Measurements from ENCODE around the gene C21orf91. TPM values are rescaled to one million over a fixed set of nuclear protein-coding genes. Genes with fewer than 3 reads are reported as not detected.

Gene C21orf91
- total and polyA plus RNA-seq, 2 experiments from 2014 or later, result 3.7 to 4.4 TPM

DNA sequence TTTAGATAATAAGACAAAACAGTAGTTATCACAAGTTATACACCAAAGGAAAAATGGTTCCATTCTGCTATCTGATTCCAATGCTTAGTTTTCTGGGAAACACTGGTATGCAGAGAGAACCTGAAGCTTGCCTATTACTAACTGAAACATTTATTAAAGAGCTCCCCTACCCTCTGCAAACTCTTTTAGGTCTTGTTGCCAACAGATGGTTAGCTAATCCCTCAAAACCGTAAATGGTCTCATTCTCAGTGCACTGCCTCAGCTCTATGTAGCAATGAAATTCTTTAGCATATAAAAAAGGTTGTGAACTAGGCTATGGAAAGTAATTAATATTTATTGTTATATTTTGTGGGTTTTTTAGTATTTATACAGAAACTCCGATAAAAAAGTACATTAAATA, 20.4 kb downstream of the C21orf91 start:
- DNase-seq, result no peak

DNA sequence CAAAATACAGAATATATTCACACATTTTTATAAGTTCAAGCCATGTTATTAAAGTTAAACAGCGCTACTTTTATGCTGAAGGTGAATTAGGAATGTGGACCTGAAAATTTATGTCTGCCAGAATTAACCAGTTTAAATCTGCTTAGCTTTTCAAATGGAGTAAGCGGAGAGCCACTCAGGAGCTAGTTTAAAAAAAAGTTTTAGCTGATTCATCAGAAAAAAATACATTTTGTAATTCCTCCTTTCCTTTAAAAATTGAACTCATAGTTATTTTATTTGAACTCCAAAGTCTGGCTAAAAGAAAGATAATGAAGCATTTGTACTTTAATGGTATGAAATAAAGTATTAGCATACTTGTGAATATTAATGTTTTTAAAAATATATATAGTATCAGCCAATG, 21.2 kb downstream of the C21orf91 start:
- H3K9me2 ChIP-seq (ENCODE audit: insufficient read depth), result no peaks in the 10 kb centered on the region
- H3K27ac ChIP-seq, result no peak overlapping the region
- H3K4me1 ChIP-seq (ENCODE audit: insufficient read depth), result no peaks in the 10 kb centered on the region
- H3K36me3 ChIP-seq (ENCODE audit: low read depth), result peaks cover under 1% of the 10 kb centered on the region; the same call in 1 of the 2 replicates
- no peaks in the 10 kb centered on the region for H3K9me3 ChIP-seq (ENCODE audit: low read depth)
- WGBS, 2 experiments (ENCODE audit: low coverage in 1 of 2, low lambda C conversion rate in 2 of 2, missing lambda C conversion rate in 2 of 2), result 98 to 99% methylated on average over 2 of the region's 2 CpGs
- no peak for DNase-seq
- H4K20me1 ChIP-seq (ENCODE audit: insufficient read depth), result no peaks in the 10 kb centered on the region
- H2AFZ ChIP-seq, result no peak overlapping the region
- in situ Hi-C loops (cut with MboI), result no loop called here
- no peak overlapping the region for H3K9ac ChIP-seq
- H3K79me2 ChIP-seq (ENCODE audit: insufficient read depth), result no peaks in the 10 kb centered on the region
- no peak for TF ChIP-seq EZH2 (IDR thresholded peaks at IDR 0.05; ENCODE audit: insufficient read depth, poor library complexity, severe bottlenecking)
- TF ChIP-seq EZH2phosphoT487 (IDR thresholded peaks at IDR 0.05; ENCODE audit: insufficient read depth, low read depth), result no peak
- no peak overlapping the region for H3K4me3 ChIP-seq
- no peaks in the 10 kb centered on the region for H3K27me3 ChIP-seq (replicated peaks; ENCODE audit: insufficient read depth)
- 0 out of 2 replicates have a peak, but pooled peaks cover 3% of the 10 kb centered on the region for H3F3A ChIP-seq (ENCODE audit: insufficient read depth)
- no peak overlapping the region for H3K4me2 ChIP-seq (ENCODE audit: unreplicated experiment)

More for the DNA sequence above, 20.4 kb downstream of the C21orf91 start:
- Histone ChIP-seq H3K9ac (no peak overlapping the region), H3K4me3 (no peak overlapping the region), H3K79me2 (ENCODE audit: insufficient read depth) (no peaks in the 10 kb centered on the region), H3K36me3 (ENCODE audit: low read depth) (no peaks in the 10 kb centered on the region), H3F3A (ENCODE audit: insufficient read depth) (0 out of 2 replicates have a peak, but pooled peaks cover 3% of the 10 kb centered on the region), H3K27me3 (replicated peaks; ENCODE audit: insufficient read depth) (no peaks in the 10 kb centered on the region), H3K9me3 (ENCODE audit: low read depth) (no peaks in the 10 kb centered on the region), H3K9me2 (ENCODE audit: insufficient read depth) (no peaks in the 10 kb centered on the region), H2AFZ (no peak overlapping the region), H4K20me1 (ENCODE audit: insufficient read depth) (no peaks in the 10 kb centered on the region), H3K4me1 (ENCODE audit: insufficient read depth) (no peaks in the 10 kb centered on the region), H3K4me2 (ENCODE audit: unreplicated experiment) (no peak overlapping the region), H3K27ac (no peak overlapping the region)
- WGBS, 2 experiments (ENCODE audit: low coverage in 1 of 2, low lambda C conversion rate in 2 of 2, missing lambda C conversion rate in 2 of 2), result 79 to 84% methylated on average over 2 of the region's 2 CpGs
- in situ Hi-C loops (cut with MboI), result no loop called here
- no peak for TF ChIP-seq EZH2 (IDR thresholded peaks at IDR 0.05; ENCODE audit: insufficient read depth, poor library complexity, severe bottlenecking)
- TF ChIP-seq EZH2phosphoT487 (IDR thresholded peaks at IDR 0.05; ENCODE audit: insufficient read depth, low read depth), result no peak

DNA sequence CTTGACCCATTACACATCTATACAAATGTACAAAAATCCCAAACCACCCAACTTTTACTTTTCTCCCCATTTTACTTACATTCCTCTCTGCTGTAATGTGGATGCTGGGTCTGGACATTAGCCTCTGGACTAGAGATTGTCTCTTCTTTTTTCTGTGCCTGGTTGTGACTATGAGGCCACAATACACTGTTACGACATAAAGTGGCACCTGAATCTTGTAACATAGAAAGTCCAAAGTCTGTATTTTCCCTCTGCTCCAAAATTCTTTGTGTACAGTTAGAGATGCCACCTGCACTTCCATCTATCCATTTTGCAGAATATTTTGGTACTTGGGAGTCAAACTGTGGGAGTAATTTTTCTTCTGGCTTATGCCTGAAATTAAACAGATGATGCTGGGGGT, 22.7 kb downstream of the C21orf91 start:
- Histone ChIP-seq H3K4me3 (no peak overlapping the region), H3K36me3 (ENCODE audit: low read depth) (peaks cover 10% of the 10 kb centered on the region; the same call in 1 of the 2 replicates), H3K9ac (no peak overlapping the region), H3K27ac (no peak overlapping the region), H4K20me1 (ENCODE audit: insufficient read depth) (no peaks in the 10 kb centered on the region), H2AFZ (no peak overlapping the region), H3K9me3 (ENCODE audit: low read depth) (no peaks in the 10 kb centered on the region), H3K4me2 (ENCODE audit: unreplicated experiment) (no peak overlapping the region), H3K4me1 (ENCODE audit: insufficient read depth) (no peaks in the 10 kb centered on the region), H3K79me2 (ENCODE audit: insufficient read depth) (no peaks in the 10 kb centered on the region), H3F3A (ENCODE audit: insufficient read depth) (no peaks in the 10 kb centered on the region), H3K27me3 (replicated peaks; ENCODE audit: insufficient read depth) (no peaks in the 10 kb centered on the region), H3K9me2 (ENCODE audit: insufficient read depth) (no peaks in the 10 kb centered on the region)
- 94% methylated on average over 1 of the region's 1 CpG for WGBS, 2 experiments (ENCODE audit: low coverage in 1 of 2, low lambda C conversion rate in 2 of 2, missing lambda C conversion rate in 2 of 2)
- in situ Hi-C loops (cut with MboI), result no loop called here
- DNase-seq, result no peak
- TF ChIP-seq EZH2 (IDR thresholded peaks at IDR 0.05; ENCODE audit: insufficient read depth, poor library complexity, severe bottlenecking) (no peak), EZH2phosphoT487 (IDR thresholded peaks at IDR 0.05; ENCODE audit: insufficient read depth, low read depth) (no peak)

DNA sequence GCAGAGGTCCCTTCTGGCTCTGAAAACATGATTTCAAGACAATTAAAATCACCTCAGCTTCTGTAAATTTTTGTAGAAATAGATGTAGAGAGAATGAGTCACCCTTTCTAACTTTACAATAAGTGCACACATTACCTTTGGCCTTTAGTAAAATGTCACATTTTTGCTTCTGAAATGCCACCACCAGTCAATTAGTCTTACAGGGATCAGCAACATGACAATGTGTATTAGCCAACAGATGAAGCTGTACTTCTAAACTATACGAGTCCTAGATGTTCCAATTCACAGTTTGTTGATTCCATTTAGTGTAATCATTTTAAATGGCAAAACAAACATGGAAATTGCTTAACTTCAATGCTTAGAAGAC, 23.1 kb downstream of the C21orf91 start:
- Histone ChIP-seq H3K27ac (no peak overlapping the region), H3K79me2 (ENCODE audit: insufficient read depth) (no peaks in the 10 kb centered on the region), H3K4me2 (ENCODE audit: unreplicated experiment) (no peak overlapping the region), H4K20me1 (ENCODE audit: insufficient read depth) (no peaks in the 10 kb centered on the region), H3K9me2 (ENCODE audit: insufficient read depth) (no peaks in the 10 kb centered on the region), H3K9ac (no peak overlapping the region), H2AFZ (no peak overlapping the region), H3K4me3 (no peak overlapping the region), H3K4me1 (ENCODE audit: insufficient read depth) (no peaks in the 10 kb centered on the region), H3K9me3 (ENCODE audit: low read depth) (no peaks in the 10 kb centered on the region), H3K36me3 (ENCODE audit: low read depth) (peaks cover 10% of the 10 kb centered on the region; the same call in 1 of the 2 replicates), H3F3A (ENCODE audit: insufficient read depth) (no peaks in the 10 kb centered on the region), H3K27me3 (replicated peaks; ENCODE audit: insufficient read depth) (no peaks in the 10 kb centered on the region)
- in situ Hi-C loops (cut with MboI), result no loop called here
- 94 to 97% methylated on average over 1 of the region's 1 CpG for WGBS, 2 experiments (ENCODE audit: low coverage in 1 of 2, low lambda C conversion rate in 2 of 2, missing lambda C conversion rate in 2 of 2)
- DNase-seq, result peak; percentile 2
- no peak for TF ChIP-seq EZH2 (IDR thresholded peaks at IDR 0.05; ENCODE audit: insufficient read depth, poor library complexity, severe bottlenecking)
- no peak for TF ChIP-seq EZH2phosphoT487 (IDR thresholded peaks at IDR 0.05; ENCODE audit: insufficient read depth, low read depth)

Data from GM23248 (cell line).